Trophoblast cell (in vitro differentiated cells and primary cell): ENCODE results near the gene WDR90.

Source experiments
- DNase-seq, 2 donors: peaks; one replicate each; pipeline ENCODE4 v3.0.0-alpha.2; 2016
- H2AFZ ChIP-seq: 2 replicates; pipeline ENCODE4 v1.6.1; 2013; ENCODE audit warnings: low read length, moderate library complexity, mild to moderate bottlenecking; ENCODE audit not compliant: insufficient read depth, poor library complexity
- H2AK5ac ChIP-seq: 2 replicates; pipeline ENCODE4 v1.6.1; 2013; ENCODE audit warnings: mild to moderate bottlenecking, low read length
- H2BK120ac ChIP-seq: 2 replicates; pipeline ENCODE4 v1.6.1; 2013; ENCODE audit warnings: low read length, mild to moderate bottlenecking, moderate library complexity; ENCODE audit not compliant: insufficient read depth, poor library complexity
- H2BK12ac ChIP-seq: 2 replicates; pipeline ENCODE4 v1.6.1; 2013; ENCODE audit warnings: mild to moderate bottlenecking, low read length, moderate library complexity
- H2BK5ac ChIP-seq: 2 replicates; pipeline ENCODE4 v1.6.1; 2013; ENCODE audit warnings: low read length, low read depth, moderate library complexity, mild to moderate bottlenecking; ENCODE audit not compliant: poor library complexity
- H3K14ac ChIP-seq: 2 replicates; pipeline ENCODE4 v1.6.1; 2013; ENCODE audit warnings: mild to moderate bottlenecking, low read length
- H3K18ac ChIP-seq: 2 replicates; pipeline ENCODE4 v1.6.1; 2013; ENCODE audit warnings: mild to moderate bottlenecking, low read length
- H3K23ac ChIP-seq: 2 replicates; pipeline ENCODE4 v1.6.1; 2013; ENCODE audit warnings: low read length
- H3K27ac ChIP-seq: 2 replicates; pipeline ENCODE4 v1.5.1; 2013; ENCODE audit warnings: low read depth, mild to moderate bottlenecking, inconsistent platforms, low read length, moderate library complexity
- H3K27me3 ChIP-seq: 2 replicates; pipeline ENCODE4 v1.6.1; 2013; ENCODE audit warnings: inconsistent platforms, mild to moderate bottlenecking, low read length, moderate library complexity; ENCODE audit not compliant: insufficient read depth
- H3K36me3 ChIP-seq, 2 experiments: 1 replicate in 1 of 2; 2 replicates in 1 of 2; pipeline ENCODE4 v1.6.1; 2013; ENCODE audit warnings: low read length in 2 of 2, mild to moderate bottlenecking in 2 of 2, moderate library complexity in 1 of 2; ENCODE audit not compliant: insufficient read depth in 2 of 2, control insufficient read depth in 1 of 2
- H3K4ac ChIP-seq: 2 replicates; pipeline ENCODE4 v1.6.1; 2013; ENCODE audit warnings: low read depth, mild to moderate bottlenecking, low read length, moderate library complexity
- H3K4me1 ChIP-seq, 2 experiments: 1 replicate in 1 of 2; 2 replicates in 1 of 2; pipeline ENCODE4 v1.6.1; 2013; ENCODE audit warnings: low read length in 2 of 2, mild to moderate bottlenecking in 2 of 2, moderate library complexity in 1 of 2; ENCODE audit not compliant: insufficient read depth in 2 of 2, control insufficient read depth in 1 of 2
- H3K4me2 ChIP-seq: 2 replicates; pipeline ENCODE4 v1.6.1; 2013; ENCODE audit warnings: inconsistent platforms, mild to moderate bottlenecking, low read length, moderate library complexity
- H3K4me3 ChIP-seq: 2 replicates; pipeline ENCODE4 v1.5.1; 2013; ENCODE audit warnings: mild to moderate bottlenecking, low read depth, low read length, inconsistent platforms
- H3K79me1 ChIP-seq: one replicate; pipeline ENCODE4 v1.6.1; 2013; ENCODE audit warnings: low read length
- H3K79me2 ChIP-seq: 2 replicates; pipeline ENCODE4 v1.6.1; 2013; ENCODE audit warnings: low read length, mild to moderate bottlenecking; ENCODE audit not compliant: control insufficient read depth, insufficient read depth, poor library complexity
- H3K9ac ChIP-seq: 2 replicates; pipeline ENCODE4 v1.6.1; 2013; ENCODE audit warnings: mild to moderate bottlenecking, low read length
- H3K9me3 ChIP-seq: 2 replicates; pipeline ENCODE4 v1.6.1; 2013; ENCODE audit warnings: low read depth, mild to moderate bottlenecking, control low read depth, inconsistent platforms, low read length; ENCODE audit not compliant: insufficient read depth
- H4K12ac ChIP-seq: 2 replicates; pipeline ENCODE4 v1.6.1; 2013; ENCODE audit warnings: low read depth, mild to moderate bottlenecking, low read length, moderate library complexity
- H4K8ac ChIP-seq: 2 replicates; pipeline ENCODE4 v1.6.1; 2013; ENCODE audit warnings: low read depth, mild to moderate bottlenecking, low read length, moderate library complexity
- H4K91ac ChIP-seq: one replicate; pipeline ENCODE4 v1.6.1; 2013; ENCODE audit warnings: low read depth, mild to moderate bottlenecking, low read length, moderate library complexity
- WGBS: extraction: QIAGEN DNeasy Blood & Tissue Kit; methylation state at CpG from one replicate; pipeline ENCODE4 v1.1.7; 2013; ENCODE audit warnings: missing lambda C conversion rate; ENCODE audit not compliant: insufficient read length, insufficient coverage; ENCODE audit errors: extremely low coverage; 5-methylcytosine and 5-hydroxymethylcytosine counted together

The WDR90 gene

GRCh38 chr16:674968-675883 lies 26.1 kb downstream of the WDR90 start, which contains the start of gene RHBDL1:
TSS of gene RHBDL1 (plus strand) at chr16:675671. CDS start at chr16:675791, 120 bp downstream.
- H4K91ac ChIP-seq = no peak within 1 kb of the TSS
- H2AFZ ChIP-seq = no peak within 1 kb of the TSS
- no peak within 1 kb of the TSS for H4K12ac ChIP-seq
- peak within 1 kb of the TSS; percentile 63 for H3K4me2 ChIP-seq
- H3K79me1 ChIP-seq = peaks cover 6% of the 10 kb centered on the region
- H4K8ac ChIP-seq = no peak within 1 kb of the TSS
- WGBS = no CpG with 5 or more reads among the region's 73 CpGs
- H3K23ac ChIP-seq = no peak within 1 kb of the TSS
- H3K18ac ChIP-seq = no peak within 1 kb of the TSS
- peaks cover 4% of the 10 kb centered on the region for H3K79me2 ChIP-seq
- H2BK5ac ChIP-seq = no peak within 1 kb of the TSS
- H2AK5ac ChIP-seq = no peak within 1 kb of the TSS
- peaks cover 3% of the 10 kb centered on the region for H3K27me3 ChIP-seq
- no peak within 1 kb of the TSS for H2BK12ac ChIP-seq
- H3K9ac ChIP-seq = no peak within 1 kb of the TSS
- no peak within 1 kb of the TSS for H3K4ac ChIP-seq
- H2BK120ac ChIP-seq = no peak within 1 kb of the TSS
- peak within 1 kb of the TSS; percentile 50 for H3K4me3 ChIP-seq
- H3K27ac ChIP-seq = no peak within 1 kb of the TSS
- peaks cover 12 to 13% of the 10 kb centered on the region in 2 experiments for H3K4me1 ChIP-seq
- H3K14ac ChIP-seq = peak within 1 kb of the TSS; percentile 15
- H3K36me3 ChIP-seq = peaks cover 41 to 42% of the 10 kb centered on the region in 2 experiments
- peak in 1 of 2 donors; percentile 39 for DNase-seq
- H3K9me3 ChIP-seq = peaks cover 2% of the 10 kb centered on the region

- H4K91ac ChIP-seq = no peak overlapping the region
- no peak overlapping the region for H4K8ac ChIP-seq
- no peak overlapping the region for H3K4ac ChIP-seq
- H2BK12ac ChIP-seq = no peak overlapping the region
- H3K14ac ChIP-seq = no peak overlapping the region
- H3K4me1 ChIP-seq = peaks cover 14 to 15% of the 10 kb centered on the region in 2 experiments
- H3K18ac ChIP-seq = no peak overlapping the region
- no CpG with 5 or more reads among the region's 25 CpGs for WGBS
- no peak overlapping the region for H3K27ac ChIP-seq
- no peak overlapping the region for H3K9ac ChIP-seq
- peaks cover 8% of the 10 kb centered on the region for H3K79me1 ChIP-seq
- H2BK5ac ChIP-seq = no peak overlapping the region
- H2AFZ ChIP-seq = no peak overlapping the region
- H3K79me2 ChIP-seq = peaks cover 11% of the 10 kb centered on the region
- H3K4me3 ChIP-seq = no peak overlapping the region
- H2AK5ac ChIP-seq = no peak overlapping the region
- no peak overlapping the region for H4K12ac ChIP-seq
- H2BK120ac ChIP-seq = no peak overlapping the region
- peaks cover 3% of the 10 kb centered on the region for H3K27me3 ChIP-seq
- H3K36me3 ChIP-seq = peaks cover 33 to 36% of the 10 kb centered on the region in 2 experiments
- H3K23ac ChIP-seq = no peak overlapping the region
- peaks cover 2% of the 10 kb centered on the region for H3K9me3 ChIP-seq
- peak overlapping the region; percentile 63 for H3K4me2 ChIP-seq
- no peak for DNase-seq
Observed at GRCh38 chr16:675884-676564, 26.9 kb downstream of the WDR90 start.

- no peak overlapping the region for H2BK120ac ChIP-seq
- no peak overlapping the region for H3K14ac ChIP-seq
- WGBS = no CpG with 5 or more reads among the region's 21 CpGs
- H3K9me3 ChIP-seq = peaks cover 2% of the 10 kb centered on the region
- no peak overlapping the region for H3K4me2 ChIP-seq
- no peak overlapping the region for H3K9ac ChIP-seq
- DNase-seq = no peak
- H2AK5ac ChIP-seq = no peak overlapping the region
- no peak overlapping the region for H2BK5ac ChIP-seq
- H4K12ac ChIP-seq = no peak overlapping the region
- peaks cover 15% of the 10 kb centered on the region for H3K79me2 ChIP-seq
- no peak overlapping the region for H3K27ac ChIP-seq
- H3K23ac ChIP-seq = no peak overlapping the region
- H3K4ac ChIP-seq = no peak overlapping the region
- peaks cover 3% of the 10 kb centered on the region for H3K27me3 ChIP-seq
- no peak overlapping the region for H2AFZ ChIP-seq
- no peak overlapping the region for H4K91ac ChIP-seq
- peaks cover 33 to 36% of the 10 kb centered on the region in 2 experiments for H3K36me3 ChIP-seq
- H2BK12ac ChIP-seq = no peak overlapping the region
- H3K4me1 ChIP-seq = peaks cover 19 to 20% of the 10 kb centered on the region in 2 experiments
- H4K8ac ChIP-seq = no peak overlapping the region
- no peak overlapping the region for H3K18ac ChIP-seq
- H3K79me1 ChIP-seq = peaks cover 8% of the 10 kb centered on the region
- H3K4me3 ChIP-seq = no peak overlapping the region
Observed at GRCh38 chr16:676565-676902, 27.4 kb downstream of the WDR90 start.

GRCh38 chr16:676913-677312 lies 27.7 kb downstream of the WDR90 start:
- peaks cover 33 to 37% of the 10 kb centered on the region in 2 experiments for H3K36me3 ChIP-seq
- H3K4me2 ChIP-seq = no peak overlapping the region
- peaks cover 23 to 24% of the 10 kb centered on the region in 2 experiments for H3K4me1 ChIP-seq
- H2BK5ac ChIP-seq = no peak overlapping the region
- H3K4ac ChIP-seq = no peak overlapping the region
- H2BK120ac ChIP-seq = no peak overlapping the region
- H3K23ac ChIP-seq = no peak overlapping the region
- no CpG with 5 or more reads among the region's 23 CpGs for WGBS
- H2BK12ac ChIP-seq = no peak overlapping the region
- peak in 1 of 2 donors; percentile 39 for DNase-seq
- no peak overlapping the region for H4K12ac ChIP-seq
- H2AK5ac ChIP-seq = no peak overlapping the region
- H3K79me1 ChIP-seq = peaks cover 8% of the 10 kb centered on the region
- H3K4me3 ChIP-seq = peak overlapping the region; percentile 8
- no peak overlapping the region for H4K8ac ChIP-seq
- no peak overlapping the region for H2AFZ ChIP-seq
- no peak overlapping the region for H3K14ac ChIP-seq
- H3K18ac ChIP-seq = no peak overlapping the region
- H3K27ac ChIP-seq = no peak overlapping the region
- peaks cover 15% of the 10 kb centered on the region for H3K79me2 ChIP-seq
- peaks cover 3% of the 10 kb centered on the region for H3K27me3 ChIP-seq
- no peak overlapping the region for H4K91ac ChIP-seq
- peaks cover 2% of the 10 kb centered on the region for H3K9me3 ChIP-seq
- no peak overlapping the region for H3K9ac ChIP-seq
